NCI-H2171 treated with DMSO at 0.1 percent for 48 hours (cell line): Measurements from ENCODE around the gene EVX2.

ENCODE experiments used
- DNase-seq: peaks from one replicate; lab custom pipeline; 2025; lab: John Stamatoyannopoulos, UW

EVX2 gene

GRCh38 chr2:176083796-176084261, at the start of gene EVX2:
TSS of gene EVX2 (minus strand) at chr2:176083962. CDS start at chr2:176083776, 186 bp downstream.
- DNase-seq = no peak

- no peak for DNase-seq
Observed at GRCh38 chr2:176133389-176133788, 49.6 kb upstream of the EVX2 start.

- DNase-seq = no peak
Observed at GRCh38 chr2:176132205-176133171, 48.7 kb upstream of the EVX2 start.

GRCh38 chr2:176131848-176132158, 48.0 kb upstream of the EVX2 start:
- no peak for DNase-seq

GRCh38 chr2:176130957-176131847, 47.4 kb upstream of the EVX2 start:
- no peak for DNase-seq

- peak; percentile 65 for DNase-seq
Observed at GRCh38 chr2:176130147-176130956, 46.6 kb upstream of the EVX2 start.

GRCh38 chr2:176129813-176130146, 46.0 kb upstream of the EVX2 start:
- DNase-seq = no peak

GRCh38 chr2:176128982-176129796, 45.4 kb upstream of the EVX2 start, which contains the start of gene HOXD8:
TSS of gene HOXD8 (plus strand) at chr2:176129705. CDS start at chr2:176130367, 662 bp downstream.
- DNase-seq = peak; percentile 62

- no peak for DNase-seq
Observed at GRCh38 chr2:176128172-176128981, 44.6 kb upstream of the EVX2 start.

GRCh38 chr2:176127774-176128072, 44.0 kb upstream of the EVX2 start:
- DNase-seq = no peak

- peak; percentile 57 for DNase-seq
Observed at GRCh38 chr2:176126929-176127773, 43.4 kb upstream of the EVX2 start.

- DNase-seq = no peak
Observed at GRCh38 chr2:176125772-176126054, 42.0 kb upstream of the EVX2 start.

GRCh38 chr2:176124947-176125771, 41.4 kb upstream of the EVX2 start:
- DNase-seq = no peak

GRCh38 chr2:176124110-176124946, 40.6 kb upstream of the EVX2 start:
- DNase-seq = no peak

GRCh38 chr2:176123411-176124109, 39.8 kb upstream of the EVX2 start:
- DNase-seq = no peak

- no peak for DNase-seq
Observed at GRCh38 chr2:176122683-176123410, 39.1 kb upstream of the EVX2 start, which contains the start of gene HOXD9. TSS of gene HOXD9 (plus strand) at chr2:176122719. CDS start at chr2:176122769, 50 bp downstream.
